ENCODE results near the gene BCR. TPM values are rescaled to one million over a fixed set of nuclear protein-coding genes. Genes with fewer than 3 reads are reported as not detected.

Gene BCR
- total RNA-seq, 4 donors from 2014 or later, result 72.8 to 87.8 (median 79.3) TPM

GRCh38 chr22:23232094-23232905, 52.0 kb downstream of the BCR start:
- no peaks in the 10 kb centered on the region for H3K9me3 ChIP-seq
- DNase-seq (ENCODE audit: low spot score in 2 of 2), result no peak
- no peak overlapping the region for H3K27ac ChIP-seq
- H3K36me3 ChIP-seq, result no peaks in the 10 kb centered on the region
- H3K27me3 ChIP-seq, result no peaks in the 10 kb centered on the region
- no peak overlapping the region for H3K4me3 ChIP-seq
- 94% methylated on average over 5 of the region's 9 CpGs for WGBS
- H3K4me1 ChIP-seq, result peaks cover 36% of the 10 kb centered on the region
- TF ChIP-seq POLR2AphosphoS5 (IDR thresholded peaks at IDR 0.05), result no peak
- no peak for TF ChIP-seq EP300 (IDR thresholded peaks at IDR 0.05)
- no peak for TF ChIP-seq CTCF (IDR thresholded peaks at IDR 0.05)
- TF ChIP-seq POLR2A (IDR thresholded peaks at IDR 0.05), result no peak

- no peak overlapping the region for H3K27ac ChIP-seq
- H3K4me1 ChIP-seq, result peaks cover 43% of the 10 kb centered on the region
- DNase-seq (ENCODE audit: low spot score in 2 of 2), result no peak
- no peaks in the 10 kb centered on the region for H3K36me3 ChIP-seq
- WGBS, result 63% methylated on average over 11 of the region's 11 CpGs
- H3K27me3 ChIP-seq, result no peaks in the 10 kb centered on the region
- no peaks in the 10 kb centered on the region for H3K9me3 ChIP-seq
- TF ChIP-seq POLR2A (IDR thresholded peaks at IDR 0.05) (no peak), CTCF (IDR thresholded peaks at IDR 0.05) (no peak), POLR2AphosphoS5 (IDR thresholded peaks at IDR 0.05) (no peak), EP300 (IDR thresholded peaks at IDR 0.05) (no peak)
- H3K4me3 ChIP-seq, result no peak overlapping the region
These were observed 52.8 kb downstream of the BCR start for GRCh38 chr22:23233084-23233531.

- no peaks in the 10 kb centered on the region for H3K36me3 ChIP-seq
- no peak overlapping the region for H3K4me3 ChIP-seq
- H3K4me1 ChIP-seq, result peaks cover 45% of the 10 kb centered on the region
- TF ChIP-seq POLR2AphosphoS5 (IDR thresholded peaks at IDR 0.05), result no peak
- no peak for TF ChIP-seq POLR2A (IDR thresholded peaks at IDR 0.05)
- no peak for TF ChIP-seq EP300 (IDR thresholded peaks at IDR 0.05)
- no peak for TF ChIP-seq CTCF (IDR thresholded peaks at IDR 0.05)
- no peaks in the 10 kb centered on the region for H3K9me3 ChIP-seq
- WGBS, result 67% methylated on average over 10 of the region's 10 CpGs
- no peak overlapping the region for H3K27ac ChIP-seq
- no peaks in the 10 kb centered on the region for H3K27me3 ChIP-seq
- no peak for DNase-seq (ENCODE audit: low spot score in 2 of 2)
These were observed 53.6 kb downstream of the BCR start for GRCh38 chr22:23233752-23234408.

- Histone ChIP-seq H3K27ac (no peak overlapping the region), H3K4me3 (no peak overlapping the region), H3K27me3 (no peaks in the 10 kb centered on the region), H3K36me3 (no peaks in the 10 kb centered on the region), H3K4me1 (peaks cover 45% of the 10 kb centered on the region), H3K9me3 (no peaks in the 10 kb centered on the region)
- 89% methylated on average over 12 of the region's 19 CpGs for WGBS
- no peak for DNase-seq (ENCODE audit: low spot score in 2 of 2)
- TF ChIP-seq POLR2A (IDR thresholded peaks at IDR 0.05), result no peak
- TF ChIP-seq CTCF (IDR thresholded peaks at IDR 0.05), result no peak
- no peak for TF ChIP-seq EP300 (IDR thresholded peaks at IDR 0.05)
- no peak for TF ChIP-seq POLR2AphosphoS5 (IDR thresholded peaks at IDR 0.05)
These were observed 54.3 kb downstream of the BCR start for GRCh38 chr22:23234409-23235161.

All from suprapubic skin (tissue), 4 donors.